GM23338 (cell line): Measurements from ENCODE around the gene TAOK2. TPM values are rescaled to one million over a fixed set of nuclear protein-coding genes. Genes with fewer than 3 reads are reported as not detected.

ENCODE experiments used
- ATAC-seq: fragments of 200-7000 bp; cut with Tn5 transposase; 3 replicates; pipeline ENCODE4 v1.9.1; 2020
- DNase-seq: peaks from one replicate; pipeline ENCODE4 v3.0.0-alpha.2; 2015; ENCODE audit warnings: low spot score
- H2AFZ ChIP-seq: fragments of 200-600 bp; sonication (generic); 2 replicates; pipeline ENCODE4 v1.8.0; 2016; ENCODE audit warnings: antibody characterized with exemption, mild to moderate bottlenecking, moderate library complexity
- H3F3A ChIP-seq: fragments of 200-600 bp; sonication (generic); replicated peaks from 2 replicates; pipeline ENCODE4 v1.8.0; 2017; ENCODE audit warnings: antibody characterized with exemption, mixed run types, low read depth
- H3K27ac ChIP-seq: fragments of 200-600 bp; sonication (generic); 2 replicates; pipeline ENCODE4 v1.6.1; 2016; ENCODE audit warnings: low read depth
- H3K27me3 ChIP-seq: fragments of 200-600 bp; sonication (generic); 2 replicates; pipeline ENCODE4 v1.8.0; 2016; ENCODE audit warnings: mild to moderate bottlenecking, mixed run types, moderate library complexity; ENCODE audit not compliant: insufficient read depth
- H3K36me3 ChIP-seq: fragments of 200-600 bp; sonication (generic); 2 replicates; pipeline ENCODE4 v1.8.0; 2016; ENCODE audit warnings: mild to moderate bottlenecking; ENCODE audit not compliant: insufficient read depth
- H3K4me1 ChIP-seq: fragments of 200-600 bp; sonication (generic); 2 replicates; pipeline ENCODE4 v1.8.0; 2016; ENCODE audit warnings: mild to moderate bottlenecking, moderate library complexity; ENCODE audit not compliant: insufficient read depth
- H3K4me2 ChIP-seq: fragments of 200-600 bp; sonication (generic); 2 replicates; pipeline ENCODE4 v1.7.1; 2017; ENCODE audit warnings: mixed run types
- H3K4me3 ChIP-seq: fragments of 200-600 bp; sonication (generic); 2 replicates; pipeline ENCODE4 v1.6.1; 2016; ENCODE audit warnings: mixed run types
- H3K79me2 ChIP-seq: fragments of 200-600 bp; sonication (generic); replicated peaks from 2 replicates; pipeline ENCODE4 v1.8.0; 2017; ENCODE audit warnings: mild to moderate bottlenecking; ENCODE audit not compliant: insufficient read depth
- H3K9me2 ChIP-seq: fragments of 200-600 bp; sonication (generic); 2 replicates; pipeline ENCODE4 v1.8.0; 2017; ENCODE audit not compliant: insufficient read depth
- H4K20me1 ChIP-seq: fragments of 200-600 bp; sonication (generic); replicated peaks from 2 replicates; pipeline ENCODE4 v1.8.0; 2017; ENCODE audit warnings: mild to moderate bottlenecking; ENCODE audit not compliant: insufficient read depth
- H3K27ac Mint-ChIP-seq: 2 replicates; pipeline ENCODE4 v1.8.0; 2020; ENCODE audit warnings: inconsistent platforms, mild to moderate bottlenecking, moderate library complexity, mixed read lengths
- H3K27me3 Mint-ChIP-seq: 3 replicates; pipeline ENCODE4 v1.8.0; 2022; ENCODE audit warnings: low read depth, mild to moderate bottlenecking, moderate library complexity, mixed read lengths, inconsistent platforms; ENCODE audit not compliant: insufficient read depth, poor library complexity
- H3K36me3 Mint-ChIP-seq: 3 replicates; pipeline ENCODE4 v1.8.0; 2021; ENCODE audit warnings: low read depth, mild to moderate bottlenecking, inconsistent platforms, moderate library complexity, mixed read lengths
- H3K4me1 Mint-ChIP-seq: 3 replicates; pipeline ENCODE4 v1.8.0; 2020; ENCODE audit warnings: mild to moderate bottlenecking, inconsistent platforms, mixed read lengths
- H3K4me3 Mint-ChIP-seq: 3 replicates; pipeline ENCODE4 v1.8.0; 2021; ENCODE audit warnings: moderate library complexity, mild to moderate bottlenecking, inconsistent platforms, mixed read lengths
- H3K9me3 Mint-ChIP-seq: 3 replicates; pipeline ENCODE4 v1.8.0; 2020; ENCODE audit warnings: moderate library complexity, mild to moderate bottlenecking, inconsistent platforms, mixed read lengths
- CREB1 ChIP-seq: fragments of 250-450 bp; sonication (Bioruptor Pico); IDR thresholded peaks from 2 replicates; pipeline ENCODE4 v1.5.0; 2020; ENCODE audit warnings: low read depth, mild to moderate bottlenecking, moderate library complexity
- EZH2 ChIP-seq: fragments of 200-600 bp; sonication (generic); IDR thresholded peaks from one replicate; pipeline ENCODE4 v1.8.0; 2017; ENCODE audit warnings: antibody characterized with exemption, mild to moderate bottlenecking, low read depth; ENCODE audit not compliant: unreplicated experiment
- EZH2phosphoT487 ChIP-seq: fragments of 200-600 bp; sonication (generic); IDR thresholded peaks from one replicate; pipeline ENCODE4 v1.8.1; 2018; ENCODE audit warnings: antibody characterized with exemption; ENCODE audit not compliant: unreplicated experiment
- JUNB ChIP-seq: IDR thresholded peaks from one replicate; pipeline ENCODE4 v1.6.1; 2016; ENCODE audit warnings: antibody characterized with exemption; ENCODE audit not compliant: unreplicated experiment
- POLR2AphosphoS5 ChIP-seq: IDR thresholded peaks from 2 replicates; pipeline ENCODE4 v1.6.1; 2016; ENCODE audit warnings: antibody characterized with exemption, low read depth
- STAT1 ChIP-seq: IDR thresholded peaks from one replicate; pipeline ENCODE4 v1.6.1; 2016; ENCODE audit warnings: antibody characterized with exemption; ENCODE audit not compliant: unreplicated experiment
- polyA plus RNA-seq: library from polyadenylated mRNA; unstranded; fragments of >200 nt; fragmentation: Nextera tagmentation; extraction: Ambion mirVana; gene quantifications from 2 replicates; pipeline ENCODE4 v1.2.1, GENCODE V29; 2016
- total RNA-seq: library from RNA; depleted of rRNA; stranded (reverse); fragments of >200 nt; shearing (Covaris generic); gene quantifications from 2 replicates; pipeline ENCODE4 v1.2.3, GENCODE V29; 2014
- TF ChIP-seq, protein P1 (sequence below), 2 experiments: fragments of 200-600 bp in 1 of 2; sonication (generic) in 1 of 2; conservative IDR thresholded peaks; 2 replicates each; pipeline versions ENCODE4 v1.5.1 to v1.6.1; 2016 to 2017; ENCODE audit warnings: antibody characterized with exemption in 2 of 2, low read depth in 2 of 2, mild to moderate bottlenecking in 2 of 2, moderate library complexity in 1 of 2
- TF ChIP-seq, protein P2 (sequence below): IDR thresholded peaks from 2 replicates; pipeline ENCODE4 v1.6.1; 2016; ENCODE audit warnings: antibody characterized with exemption
- TF ChIP-seq, protein P3 (sequence below): fragments of 250-450 bp; sonication (Bioruptor Pico); IDR thresholded peaks from 2 replicates; pipeline ENCODE4 v1.5.0; 2020; ENCODE audit warnings: mild to moderate bottlenecking, moderate library complexity

The TAOK2 gene
- total and polyA plus RNA-seq, 2 experiments from 2014 or later = 8.8 to 45.2 TPM

DNA sequence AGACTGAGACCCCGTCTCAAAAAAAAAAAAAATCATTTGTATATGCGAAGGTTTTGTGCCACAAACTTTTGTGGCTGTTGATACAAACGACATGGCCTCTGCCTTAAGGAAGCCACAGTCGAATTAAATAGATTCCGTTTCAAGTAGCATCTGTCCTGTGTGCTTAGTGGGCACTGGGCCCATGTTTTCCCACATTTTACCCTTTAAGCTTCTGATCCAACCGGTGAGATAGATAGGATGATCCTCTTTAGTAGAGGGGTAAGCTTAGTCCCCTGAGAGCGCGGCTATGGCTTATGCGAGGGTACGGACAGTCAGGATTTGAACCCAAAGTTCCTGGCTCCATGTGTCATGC lies 12.6 kb upstream of the TAOK2 start:
- Histone ChIP-seq H3F3A (0 out of 2 replicates have a peak, but pooled peaks cover 6% of the 10 kb centered on the region), H3K9me2 (no peaks in the 10 kb centered on the region), H3K27me3 (no peaks in the 10 kb centered on the region), H4K20me1 (no peaks in the 10 kb centered on the region), H3K36me3 (no peaks in the 10 kb centered on the region), H2AFZ (peak overlapping the region; percentile 85), H3K4me3 (peak overlapping the region; percentile 83), H3K4me1 (peaks cover 6% of the 10 kb centered on the region), H3K4me2 (peak overlapping the region; percentile 88), H3K79me2 (no peaks in the 10 kb centered on the region), H3K27ac (no peak overlapping the region)
- Mint-ChIP-seq H3K36me3 (peaks cover 5% of the 10 kb centered on the region; the same call in 1 of the 3 replicates), H3K27ac (peak overlapping the region; percentile 75), H3K9me3 (no peaks in the 10 kb centered on the region), H3K4me1 (peaks cover 16% of the 10 kb centered on the region), H3K27me3 (peaks cover 10% of the 10 kb centered on the region), H3K4me3 (peak overlapping the region; percentile 84)
- DNase-seq = no peak
- TF ChIP-seq CREB1 (CRISPR knock-in tag) (no peak), JUNB (no peak), EZH2phosphoT487 (no peak), STAT1 (no peak), EZH2 (no peak)
- TF ChIP-seq, protein P1, sequence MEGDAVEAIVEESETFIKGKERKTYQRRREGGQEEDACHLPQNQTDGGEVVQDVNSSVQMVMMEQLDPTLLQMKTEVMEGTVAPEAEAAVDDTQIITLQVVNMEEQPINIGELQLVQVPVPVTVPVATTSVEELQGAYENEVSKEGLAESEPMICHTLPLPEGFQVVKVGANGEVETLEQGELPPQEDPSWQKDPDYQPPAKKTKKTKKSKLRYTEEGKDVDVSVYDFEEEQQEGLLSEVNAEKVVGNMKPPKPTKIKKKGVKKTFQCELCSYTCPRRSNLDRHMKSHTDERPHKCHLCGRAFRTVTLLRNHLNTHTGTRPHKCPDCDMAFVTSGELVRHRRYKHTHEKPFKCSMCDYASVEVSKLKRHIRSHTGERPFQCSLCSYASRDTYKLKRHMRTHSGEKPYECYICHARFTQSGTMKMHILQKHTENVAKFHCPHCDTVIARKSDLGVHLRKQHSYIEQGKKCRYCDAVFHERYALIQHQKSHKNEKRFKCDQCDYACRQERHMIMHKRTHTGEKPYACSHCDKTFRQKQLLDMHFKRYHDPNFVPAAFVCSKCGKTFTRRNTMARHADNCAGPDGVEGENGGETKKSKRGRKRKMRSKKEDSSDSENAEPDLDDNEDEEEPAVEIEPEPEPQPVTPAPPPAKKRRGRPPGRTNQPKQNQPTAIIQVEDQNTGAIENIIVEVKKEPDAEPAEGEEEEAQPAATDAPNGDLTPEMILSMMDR (conservative IDR thresholded peaks at IDR 0.05; ENCODE audit: low read depth in 2 of 2) = no peak
- TF ChIP-seq, protein P2, sequence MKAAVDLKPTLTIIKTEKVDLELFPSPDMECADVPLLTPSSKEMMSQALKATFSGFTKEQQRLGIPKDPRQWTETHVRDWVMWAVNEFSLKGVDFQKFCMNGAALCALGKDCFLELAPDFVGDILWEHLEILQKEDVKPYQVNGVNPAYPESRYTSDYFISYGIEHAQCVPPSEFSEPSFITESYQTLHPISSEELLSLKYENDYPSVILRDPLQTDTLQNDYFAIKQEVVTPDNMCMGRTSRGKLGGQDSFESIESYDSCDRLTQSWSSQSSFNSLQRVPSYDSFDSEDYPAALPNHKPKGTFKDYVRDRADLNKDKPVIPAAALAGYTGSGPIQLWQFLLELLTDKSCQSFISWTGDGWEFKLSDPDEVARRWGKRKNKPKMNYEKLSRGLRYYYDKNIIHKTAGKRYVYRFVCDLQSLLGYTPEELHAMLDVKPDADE = no peak
- ATAC-seq = no peak

DNA sequence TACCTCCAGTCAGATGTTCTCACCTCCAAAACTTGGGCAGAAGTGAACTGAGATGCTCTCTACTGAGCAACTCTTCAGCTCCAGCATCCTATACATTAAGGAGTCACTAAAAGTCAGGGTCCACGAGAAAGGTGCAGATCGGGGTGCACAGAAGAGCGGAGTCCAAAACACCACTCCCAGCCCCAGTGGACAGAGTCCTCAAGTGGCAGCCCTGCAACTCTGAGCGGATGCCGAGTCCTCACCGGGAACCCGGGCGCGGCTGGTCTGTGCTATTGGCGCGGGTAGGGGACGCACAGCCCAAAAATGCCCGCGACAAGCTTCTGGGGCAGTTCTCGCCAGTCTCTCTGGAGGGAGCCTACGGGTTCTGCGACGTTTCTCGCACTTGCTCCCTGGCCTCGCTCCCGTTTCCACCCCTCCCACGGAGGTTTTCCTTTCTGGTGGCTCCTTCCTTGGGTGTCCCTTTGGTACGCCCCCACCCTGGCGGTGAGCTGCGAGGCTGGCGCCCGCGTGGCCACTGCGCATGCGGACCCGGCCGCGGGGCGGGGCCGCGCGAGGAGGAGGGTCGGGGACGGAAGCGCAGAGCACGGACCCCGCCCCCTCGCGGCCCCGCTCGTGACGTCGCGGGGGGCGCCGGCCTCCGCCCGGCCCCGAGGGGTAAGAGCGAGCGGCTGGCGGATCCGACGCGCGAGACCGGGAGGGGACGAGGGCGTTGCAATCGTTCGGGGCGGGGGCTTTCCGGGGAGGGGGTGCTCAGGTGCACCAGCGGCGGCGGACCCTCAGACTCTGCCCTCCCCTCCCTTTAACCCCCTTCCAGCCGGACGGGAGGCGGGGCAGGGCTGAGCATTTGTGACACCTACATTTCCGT lies 12.0 kb upstream of the TAOK2 start, which contains the start of gene TMEM219:
Gene TMEM219 (plus strand): TSS at position 601 of the 865 bp plus-strand sequence. CDS start 1,065 bp downstream, outside the sequence.
- Histone ChIP-seq H2AFZ (peak within 1 kb of the TSS; percentile 94), H3K4me1 (peaks cover 6% of the 10 kb centered on the region), H4K20me1 (no peaks in the 10 kb centered on the region), H3K36me3 (no peaks in the 10 kb centered on the region), H3F3A (0 out of 2 replicates have a peak, but pooled peaks cover 6% of the 10 kb centered on the region), H3K4me3 (peak within 1 kb of the TSS; percentile 83), H3K79me2 (no peaks in the 10 kb centered on the region), H3K9me2 (no peaks in the 10 kb centered on the region), H3K4me2 (peak within 1 kb of the TSS; percentile 88), H3K27me3 (no peaks in the 10 kb centered on the region), H3K27ac (peak within 1 kb of the TSS; percentile 78; the same call in 1 of the 2 replicates)
- H3K9me3 Mint-ChIP-seq = no peaks in the 10 kb centered on the region
- peak within 1 kb of the TSS; percentile 84 for H3K4me3 Mint-ChIP-seq
- peaks cover 10% of the 10 kb centered on the region for H3K27me3 Mint-ChIP-seq
- DNase-seq = peak; percentile 89
- H3K4me1 Mint-ChIP-seq = peaks cover 16% of the 10 kb centered on the region
- ATAC-seq = peak; percentile 93
- H3K27ac Mint-ChIP-seq = peak within 1 kb of the TSS; percentile 75
- H3K36me3 Mint-ChIP-seq = peaks cover 6% of the 10 kb centered on the region; the same call in 1 of the 3 replicates
- peak; percentile 85 for TF ChIP-seq POLR2AphosphoS5
- TF ChIP-seq, protein P3, sequence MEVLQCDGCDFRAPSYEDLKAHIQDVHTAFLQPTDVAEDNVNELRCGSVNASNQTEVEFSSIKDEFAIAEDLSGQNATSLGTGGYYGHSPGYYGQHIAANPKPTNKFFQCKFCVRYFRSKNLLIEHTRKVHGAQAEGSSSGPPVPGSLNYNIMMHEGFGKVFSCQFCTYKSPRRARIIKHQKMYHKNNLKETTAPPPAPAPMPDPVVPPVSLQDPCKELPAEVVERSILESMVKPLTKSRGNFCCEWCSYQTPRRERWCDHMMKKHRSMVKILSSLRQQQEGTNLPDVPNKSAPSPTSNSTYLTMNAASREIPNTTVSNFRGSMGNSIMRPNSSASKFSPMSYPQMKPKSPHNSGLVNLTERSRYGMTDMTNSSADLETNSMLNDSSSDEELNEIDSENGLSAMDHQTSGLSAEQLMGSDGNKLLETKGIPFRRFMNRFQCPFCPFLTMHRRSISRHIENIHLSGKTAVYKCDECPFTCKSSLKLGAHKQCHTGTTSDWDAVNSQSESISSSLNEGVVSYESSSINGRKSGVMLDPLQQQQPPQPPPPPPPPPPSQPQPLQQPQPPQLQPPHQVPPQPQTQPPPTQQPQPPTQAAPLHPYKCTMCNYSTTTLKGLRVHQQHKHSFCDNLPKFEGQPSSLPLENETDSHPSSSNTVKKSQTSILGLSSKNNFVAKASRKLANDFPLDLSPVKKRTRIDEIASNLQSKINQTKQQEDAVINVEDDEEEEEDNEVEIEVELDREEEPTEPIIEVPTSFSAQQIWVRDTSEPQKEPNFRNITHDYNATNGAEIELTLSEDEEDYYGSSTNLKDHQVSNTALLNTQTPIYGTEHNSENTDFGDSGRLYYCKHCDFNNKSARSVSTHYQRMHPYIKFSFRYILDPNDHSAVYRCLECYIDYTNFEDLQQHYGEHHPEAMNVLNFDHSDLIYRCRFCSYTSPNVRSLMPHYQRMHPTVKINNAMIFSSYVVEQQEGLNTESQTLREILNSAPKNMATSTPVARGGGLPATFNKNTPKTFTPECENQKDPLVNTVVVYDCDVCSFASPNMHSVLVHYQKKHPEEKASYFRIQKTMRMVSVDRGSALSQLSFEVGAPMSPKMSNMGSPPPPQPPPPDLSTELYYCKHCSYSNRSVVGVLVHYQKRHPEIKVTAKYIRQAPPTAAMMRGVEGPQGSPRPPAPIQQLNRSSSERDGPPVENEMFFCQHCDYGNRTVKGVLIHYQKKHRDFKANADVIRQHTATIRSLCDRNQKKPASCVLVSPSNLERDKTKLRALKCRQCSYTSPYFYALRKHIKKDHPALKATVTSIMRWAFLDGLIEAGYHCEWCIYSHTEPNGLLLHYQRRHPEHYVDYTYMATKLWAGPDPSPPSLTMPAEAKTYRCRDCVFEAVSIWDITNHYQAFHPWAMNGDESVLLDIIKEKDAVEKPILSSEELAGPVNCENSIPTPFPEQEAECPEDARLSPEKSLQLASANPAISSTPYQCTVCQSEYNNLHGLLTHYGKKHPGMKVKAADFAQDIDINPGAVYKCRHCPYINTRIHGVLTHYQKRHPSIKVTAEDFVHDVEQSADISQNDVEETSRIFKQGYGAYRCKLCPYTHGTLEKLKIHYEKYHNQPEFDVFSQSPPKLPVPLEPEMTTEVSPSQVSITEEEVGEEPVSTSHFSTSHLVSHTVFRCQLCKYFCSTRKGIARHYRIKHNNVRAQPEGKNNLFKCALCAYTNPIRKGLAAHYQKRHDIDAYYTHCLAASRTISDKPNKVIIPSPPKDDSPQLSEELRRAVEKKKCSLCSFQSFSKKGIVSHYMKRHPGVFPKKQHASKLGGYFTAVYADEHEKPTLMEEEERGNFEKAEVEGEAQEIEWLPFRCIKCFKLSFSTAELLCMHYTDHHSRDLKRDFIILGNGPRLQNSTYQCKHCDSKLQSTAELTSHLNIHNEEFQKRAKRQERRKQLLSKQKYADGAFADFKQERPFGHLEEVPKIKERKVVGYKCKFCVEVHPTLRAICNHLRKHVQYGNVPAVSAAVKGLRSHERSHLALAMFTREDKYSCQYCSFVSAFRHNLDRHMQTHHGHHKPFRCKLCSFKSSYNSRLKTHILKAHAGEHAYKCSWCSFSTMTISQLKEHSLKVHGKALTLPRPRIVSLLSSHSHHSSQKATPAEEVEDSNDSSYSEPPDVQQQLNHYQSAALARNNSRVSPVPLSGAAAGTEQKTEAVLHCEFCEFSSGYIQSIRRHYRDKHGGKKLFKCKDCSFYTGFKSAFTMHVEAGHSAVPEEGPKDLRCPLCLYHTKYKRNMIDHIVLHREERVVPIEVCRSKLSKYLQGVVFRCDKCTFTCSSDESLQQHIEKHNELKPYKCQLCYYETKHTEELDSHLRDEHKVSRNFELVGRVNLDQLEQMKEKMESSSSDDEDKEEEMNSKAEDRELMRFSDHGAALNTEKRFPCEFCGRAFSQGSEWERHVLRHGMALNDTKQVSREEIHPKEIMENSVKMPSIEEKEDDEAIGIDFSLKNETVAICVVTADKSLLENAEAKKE = no peak
